GM23248 (cell line): ENCODE data around the gene ATXN7L3.

Experiments used
- EZH2 ChIP-seq: fragments of 200-600 bp; sonication (generic); IDR thresholded peaks from 2 replicates; pipeline ENCODE4 v1.6.1; 2018; ENCODE audit warnings: antibody characterized with exemption, mild to moderate bottlenecking; ENCODE audit not compliant: insufficient read depth, poor library complexity, severe bottlenecking
- EZH2phosphoT487 ChIP-seq: fragments of 200-600 bp; sonication (generic); IDR thresholded peaks from 2 replicates; pipeline ENCODE4 v1.6.1; 2018; ENCODE audit warnings: antibody characterized with exemption, moderate library complexity, mild to moderate bottlenecking, low read depth; ENCODE audit not compliant: insufficient read depth

DNA sequence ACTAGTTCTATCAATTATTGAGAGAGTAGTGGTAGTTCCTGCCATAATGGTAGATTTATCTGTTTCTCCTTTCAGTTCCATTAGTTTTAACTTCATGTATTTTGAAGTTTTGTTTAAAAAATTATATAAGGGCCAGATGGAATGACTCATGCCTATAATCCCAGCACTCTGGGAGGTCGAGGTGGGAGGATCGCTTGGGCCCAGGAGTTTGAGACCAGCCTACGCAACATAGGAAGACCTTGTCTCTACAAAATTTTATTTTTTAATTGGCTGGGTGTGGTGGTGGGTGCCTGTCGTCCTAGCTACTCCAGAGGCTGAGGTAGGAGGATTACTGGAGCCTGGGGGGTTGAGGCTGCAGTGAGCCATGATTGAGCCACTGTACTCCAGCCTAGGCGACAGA is 33.9 kb upstream of the ATXN7L3 start:
- TF ChIP-seq EZH2phosphoT487 (no peak), EZH2 (no peak)
